ENCODE measurements around the gene PDE8B.

The PDE8B gene

GRCh38 chr5:77210091-77210963, at the start of gene PDE8B:
TSS of gene PDE8B (plus strand) at chr5:77210680. CDS start at chr5:77210926, 246 bp downstream.
- DNase-seq: no peak

GRCh38 chr5:77163453-77163852, 47.0 kb upstream of the PDE8B start:
- DNase-seq: no peak

- no peak for DNase-seq
Measured at GRCh38 chr5:77167063-77167462, 43.4 kb upstream of the PDE8B start.

- no peak for DNase-seq
Measured at GRCh38 chr5:77167695-77168121, 42.8 kb upstream of the PDE8B start.

GRCh38 chr5:77168161-77168878, 42.2 kb upstream of the PDE8B start:
- DNase-seq: peak; percentile 18

GRCh38 chr5:77168879-77169244, 41.6 kb upstream of the PDE8B start:
- no peak for DNase-seq

- no peak for DNase-seq
Measured at GRCh38 chr5:77170196-77170890, 40.1 kb upstream of the PDE8B start.

- DNase-seq: no peak
Measured at GRCh38 chr5:77171141-77171910, 39.2 kb upstream of the PDE8B start.

- no peak for DNase-seq
Measured at GRCh38 chr5:77172713-77173328, 37.7 kb upstream of the PDE8B start.

GRCh38 chr5:77174526-77174925, 36.0 kb upstream of the PDE8B start:
- no peak for DNase-seq

- DNase-seq: no peak
Measured at GRCh38 chr5:77175231-77175630, 35.2 kb upstream of the PDE8B start.

- no peak for DNase-seq
Measured at GRCh38 chr5:77176429-77176828, 34.1 kb upstream of the PDE8B start.

GRCh38 chr5:77177576-77177975, 32.9 kb upstream of the PDE8B start:
- no peak for DNase-seq

GRCh38 chr5:77180167-77181081, 30.1 kb upstream of the PDE8B start:
- no peak for DNase-seq

GRCh38 chr5:77181173-77181572, 29.3 kb upstream of the PDE8B start:
- no peak for DNase-seq

GRCh38 chr5:77181596-77182304, 28.7 kb upstream of the PDE8B start:
- no peak for DNase-seq

- DNase-seq: no peak
Measured at GRCh38 chr5:77182367-77182766, 28.1 kb upstream of the PDE8B start.

GRCh38 chr5:77186652-77187370, 23.7 kb upstream of the PDE8B start:
- no peak for DNase-seq

GRCh38 chr5:77189421-77189820, 21.1 kb upstream of the PDE8B start:
- no peak for DNase-seq
